Transverse colon (tissue), 4 donors: Measurements from ENCODE around the gene TLX2. TPM values are rescaled to one million over a fixed set of nuclear protein-coding genes. Genes with fewer than 3 reads are reported as not detected.

Experiments used
- DNase-seq: peaks from one replicate; pipeline ENCODE4 v3.0.0-alpha.2; 2019
- H3K27ac ChIP-seq, 4 donors: fragments of 200-600 bp; sonication (generic); 2 replicates each; pipeline ENCODE4 v1.5.1; 2016 to 2018; ENCODE audit warnings: inconsistent platforms in 4 of 4
- H3K27me3 ChIP-seq: fragments of 200-600 bp; sonication (generic); 2 replicates; pipeline ENCODE4 v1.5.1; 2017; ENCODE audit warnings: inconsistent platforms
- H3K36me3 ChIP-seq, 4 donors: fragments of 200-600 bp; sonication (generic); 2 replicates each; pipeline ENCODE4 v1.5.1; 2017 to 2019; ENCODE audit warnings: inconsistent platforms in 4 of 4
- H3K4me1 ChIP-seq, 4 donors: fragments of 200-600 bp; sonication (generic); 2 replicates each; pipeline ENCODE4 v1.5.1; 2017 to 2020; ENCODE audit warnings: inconsistent platforms in 4 of 4
- H3K4me3 ChIP-seq, 4 donors: fragments of 200-600 bp; sonication (generic); 1 replicate in 1 of 4; 2 replicates in 3 of 4; pipeline versions ENCODE4 v1.5.1 to v1.6.1; 2017 to 2019; ENCODE audit warnings: inconsistent platforms in 4 of 4
- H3K9me3 ChIP-seq, 2 donors: fragments of 200-600 bp; sonication (generic); 2 replicates each; pipeline ENCODE4 v1.5.1; 2017 to 2019; ENCODE audit warnings: inconsistent platforms in 2 of 2
- EP300 ChIP-seq: sonication (generic); formaldehyde crosslinking; IDR thresholded peaks from one replicate; pipeline ENCODE4 v1.6.1; 2017; ENCODE audit warnings: antibody characterized with exemption, low read depth
- POLR2A ChIP-seq: fragments of 450-650 bp; IDR thresholded peaks from one replicate; pipeline ENCODE4 v1.6.1; 2016; ENCODE audit warnings: antibody characterized with exemption, mild to moderate bottlenecking, moderate library complexity
- POLR2AphosphoS5 ChIP-seq, 3 donors: sonication (generic); formaldehyde crosslinking; IDR thresholded peaks; one replicate each; pipeline ENCODE4 v1.6.1; 2016; ENCODE audit warnings: antibody characterized with exemption in 3 of 3
- WGBS, 2 donors: methylation state at CpG; one replicate each; pipeline ENCODE4 v1.1.5; 2018; ENCODE audit warnings: low coverage in 1 of 2; 5-methylcytosine and 5-hydroxymethylcytosine counted together
- in situ Hi-C, 4 donors: fragments of 200-750 bp; cut with MboI; loops; one replicate each; pipeline versions ENCODE4 v1.15.0 to v1.15.1; 2017; ENCODE audit warnings: low sequenced_read_pairs in 3 of 4, low pct_ligation_motif_present in 1 of 4, low pct_unique_long_range_greater_than_20kb in 1 of 4
- intact Hi-C: fragments of 100-400 bp; cut with DNase I; formaldehyde crosslinking; loops from one replicate; pipeline ENCODE4 v1.15.1; 2023; ENCODE audit warnings: low total_unique reads
- total RNA-seq, 4 donors: library from RNA; depleted of rRNA; stranded (reverse); fragments of >200 nt; gene quantifications; one replicate each; pipeline ENCODE4 v1.1.0, GENCODE V29; 2016
- TF ChIP-seq, protein P1 (sequence below), 5 experiments: fragments of 200-600 bp in 3 of 5; fragments of 450-650 bp in 2 of 5; sonication (generic) in 3 of 5; IDR thresholded peaks; 1 replicate in 2 of 5; 2 replicates in 3 of 5; pipeline ENCODE4 v1.5.1; 2016 to 2017; ENCODE audit warnings: antibody characterized with exemption in 5 of 5, inconsistent platforms in 3 of 5, mild to moderate bottlenecking in 2 of 5, moderate library complexity in 1 of 5

The TLX2 gene
- total RNA-seq, 4 donors from 2014 or later: 0.96 to 2.5 TPM; not detected in 2

DNA sequence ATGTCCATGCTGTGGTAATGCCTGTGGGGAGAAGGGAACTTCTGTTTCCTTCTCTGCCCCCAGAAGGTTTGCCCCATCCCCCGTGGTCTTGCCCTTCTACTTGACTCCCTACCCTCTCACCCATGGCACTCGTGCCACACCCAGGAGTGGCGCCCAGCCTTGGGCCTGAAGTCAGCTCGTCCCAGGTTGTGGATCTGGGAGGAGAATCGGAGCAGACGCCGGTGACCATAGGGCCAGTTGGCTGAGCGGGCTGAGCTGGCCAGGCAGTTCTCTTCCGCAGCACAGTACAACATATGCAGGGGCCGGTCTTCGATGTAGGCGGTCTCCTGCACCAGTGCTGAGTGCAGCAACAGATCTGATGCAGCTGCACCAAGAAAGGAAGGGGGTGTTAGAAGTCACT lies 20.2 kb downstream of the TLX2 start:
- peaks cover 5 to 16% (median 8%) of the 10 kb centered on the region in 4 donors for H3K4me1 ChIP-seq
- H3K36me3 ChIP-seq: peaks cover 0 to 4% (median 0%) of the 10 kb centered on the region in 4 donors
- no peak for DNase-seq
- no peaks in the 10 kb centered on the region for H3K27me3 ChIP-seq
- 79 to 85% methylated on average over 3 to 12 of the region's 12 CpGs for WGBS, 2 donors
- H3K27ac ChIP-seq: no peak overlapping the region
- H3K9me3 ChIP-seq: no peaks in the 10 kb centered on the region
- TF ChIP-seq, protein P1, sequence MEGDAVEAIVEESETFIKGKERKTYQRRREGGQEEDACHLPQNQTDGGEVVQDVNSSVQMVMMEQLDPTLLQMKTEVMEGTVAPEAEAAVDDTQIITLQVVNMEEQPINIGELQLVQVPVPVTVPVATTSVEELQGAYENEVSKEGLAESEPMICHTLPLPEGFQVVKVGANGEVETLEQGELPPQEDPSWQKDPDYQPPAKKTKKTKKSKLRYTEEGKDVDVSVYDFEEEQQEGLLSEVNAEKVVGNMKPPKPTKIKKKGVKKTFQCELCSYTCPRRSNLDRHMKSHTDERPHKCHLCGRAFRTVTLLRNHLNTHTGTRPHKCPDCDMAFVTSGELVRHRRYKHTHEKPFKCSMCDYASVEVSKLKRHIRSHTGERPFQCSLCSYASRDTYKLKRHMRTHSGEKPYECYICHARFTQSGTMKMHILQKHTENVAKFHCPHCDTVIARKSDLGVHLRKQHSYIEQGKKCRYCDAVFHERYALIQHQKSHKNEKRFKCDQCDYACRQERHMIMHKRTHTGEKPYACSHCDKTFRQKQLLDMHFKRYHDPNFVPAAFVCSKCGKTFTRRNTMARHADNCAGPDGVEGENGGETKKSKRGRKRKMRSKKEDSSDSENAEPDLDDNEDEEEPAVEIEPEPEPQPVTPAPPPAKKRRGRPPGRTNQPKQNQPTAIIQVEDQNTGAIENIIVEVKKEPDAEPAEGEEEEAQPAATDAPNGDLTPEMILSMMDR (IDR thresholded peaks at IDR 0.05): no peak
- TF ChIP-seq POLR2A (no peak), POLR2AphosphoS5 (IDR thresholded peaks at IDR 0.05) (no peak), EP300 (no peak)
- intact Hi-C loops: no loop called here
- in situ Hi-C loops: no loop called here
- H3K4me3 ChIP-seq: no peak overlapping the region

DNA sequence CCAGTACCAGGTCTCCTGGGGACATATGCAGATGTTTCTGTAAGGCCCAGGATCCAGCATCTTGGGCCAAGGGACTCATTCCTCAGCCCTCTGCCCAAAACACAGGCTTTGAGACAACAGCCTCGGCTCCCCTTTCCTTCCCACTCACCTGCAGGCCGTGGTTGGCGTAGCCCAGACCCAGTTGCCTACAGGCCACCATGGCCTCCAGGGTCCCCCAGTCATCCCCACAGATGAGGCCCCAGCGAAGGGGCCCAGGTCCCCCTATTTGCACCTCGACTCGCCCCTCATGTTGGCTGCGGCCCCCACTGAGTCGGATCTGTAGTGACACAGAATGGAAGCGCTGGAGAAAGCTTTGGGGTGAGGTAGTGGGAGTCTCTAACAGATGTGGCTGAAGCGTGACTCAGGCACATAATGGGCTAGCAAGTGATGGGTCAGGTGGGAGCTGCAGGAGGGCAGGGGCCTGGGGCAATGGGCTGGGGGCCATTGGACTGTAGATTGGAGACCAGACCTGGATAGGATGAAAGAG lies 21.3 kb downstream of the TLX2 start:
- Histone ChIP-seq H3K4me3 (no peak overlapping the region), H3K27me3 (no peaks in the 10 kb centered on the region), H3K9me3 (no peaks in the 10 kb centered on the region), H3K4me1 (peaks cover 5 to 16% (median 8%) of the 10 kb centered on the region in 4 donors), H3K27ac (no peak overlapping the region), H3K36me3 (peaks cover 0 to 4% (median 0%) of the 10 kb centered on the region in 4 donors)
- in situ Hi-C loops: no loop called here
- TF ChIP-seq, protein P1 (IDR thresholded peaks at IDR 0.05): no peak
- TF ChIP-seq POLR2A: no peak
- TF ChIP-seq EP300: no peak
- no peak for TF ChIP-seq POLR2AphosphoS5 (IDR thresholded peaks at IDR 0.05)
- no peak for DNase-seq
- intact Hi-C loops: no loop called here
- WGBS, 2 donors: 87 to 100% methylated on average over 1 to 10 of the region's 10 CpGs

- H3K9me3 ChIP-seq: no peaks in the 10 kb centered on the region
- peaks cover 0 to 8% (median under 1%) of the 10 kb centered on the region in 4 donors for H3K4me1 ChIP-seq
- H3K27ac ChIP-seq: no peak overlapping the region
- intact Hi-C loops: no loop called here
- 79 to 85% methylated on average over 8 to 23 of the region's 23 CpGs for WGBS, 2 donors
- TF ChIP-seq, protein P1 (IDR thresholded peaks at IDR 0.05): no peak
- in situ Hi-C loops: no loop called here
- H3K4me3 ChIP-seq: no peak overlapping the region
- H3K36me3 ChIP-seq: peaks cover 0 to 4% (median 0%) of the 10 kb centered on the region in 4 donors
- no peaks in the 10 kb centered on the region for H3K27me3 ChIP-seq
- no peak for DNase-seq
These were observed 22.1 kb downstream of the TLX2 start for GRCh38 chr2:74536166-74536950.

DNA sequence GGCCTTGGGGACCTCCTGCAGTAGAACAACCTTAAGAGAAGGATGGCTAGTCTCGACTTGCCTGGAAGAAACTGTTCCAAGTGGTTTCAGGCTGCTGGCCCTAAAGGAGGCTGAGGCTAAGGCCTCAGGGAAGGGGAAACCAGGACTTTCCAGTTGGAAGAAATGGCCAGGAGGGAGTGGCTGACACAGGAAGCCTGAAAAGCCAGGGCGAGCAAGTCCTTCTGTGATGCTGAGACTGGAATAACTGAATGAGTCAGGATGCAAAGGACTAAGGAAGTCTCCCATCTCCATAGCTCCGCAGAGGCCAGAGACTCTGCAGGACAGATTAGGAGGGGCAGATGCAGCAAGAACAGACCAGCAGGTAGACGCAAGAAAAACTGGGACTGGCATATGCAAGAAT lies 22.9 kb downstream of the TLX2 start:
- in situ Hi-C loops (no loop called here), intact Hi-C loops (no loop called here)
- Histone ChIP-seq H3K27me3 (no peaks in the 10 kb centered on the region), H3K4me3 (no peak overlapping the region), H3K27ac (no peak overlapping the region), H3K9me3 (no peaks in the 10 kb centered on the region), H3K4me1 (peaks cover 0 to under 1% (median 0%) of the 10 kb centered on the region in 4 donors), H3K36me3 (peaks cover 0 to 4% (median 0%) of the 10 kb centered on the region in 4 donors)
- TF ChIP-seq POLR2A (no peak), POLR2AphosphoS5 (IDR thresholded peaks at IDR 0.05) (no peak), EP300 (no peak)
- TF ChIP-seq, protein P1 (IDR thresholded peaks at IDR 0.05): no peak
- no peak for DNase-seq
- 71 to 83% methylated on average over 2 to 4 of the region's 4 CpGs for WGBS, 2 donors
